NCI-H1417 treated with DMSO at 0.1 percent for 48 hours (cell line): Measurements from ENCODE around the gene CHMP1B.

ENCODE experiments used
- DNase-seq: peaks from one replicate; lab custom pipeline; 2025; lab: John Stamatoyannopoulos, UW

CHMP1B gene

GRCh38 chr18:11851146-11851805 is at the start of gene CHMP1B:
Gene CHMP1B, plus strand, starts transcription at chr18:11851413. Its CDS starts 99 bp downstream, at chr18:11851512.
- DNase-seq: peak; percentile 86

GRCh38 chr18:11801573-11801972 is 49.6 kb upstream of the CHMP1B start:
- no peak for DNase-seq

- no peak for DNase-seq
Observed at GRCh38 chr18:11802158-11802557, 49.1 kb upstream of the CHMP1B start.

GRCh38 chr18:11802586-11802985 is 48.6 kb upstream of the CHMP1B start:
- DNase-seq: no peak

GRCh38 chr18:11807233-11807632 is 44.0 kb upstream of the CHMP1B start:
- DNase-seq: no peak

GRCh38 chr18:11808001-11808855 is 43.0 kb upstream of the CHMP1B start:
- DNase-seq: no peak

GRCh38 chr18:11809895-11810294 is 41.3 kb upstream of the CHMP1B start:
- no peak for DNase-seq

- no peak for DNase-seq
Observed at GRCh38 chr18:11810379-11810778, 40.8 kb upstream of the CHMP1B start.

GRCh38 chr18:11811009-11811408 is 40.2 kb upstream of the CHMP1B start:
- DNase-seq: no peak

GRCh38 chr18:11817229-11817628 is 34.0 kb upstream of the CHMP1B start:
- DNase-seq: no peak

- no peak for DNase-seq
Observed at GRCh38 chr18:11818486-11819203, 32.6 kb upstream of the CHMP1B start.

GRCh38 chr18:11819938-11820337 is 31.3 kb upstream of the CHMP1B start:
- DNase-seq: no peak

GRCh38 chr18:11820697-11821096 is 30.5 kb upstream of the CHMP1B start:
- DNase-seq: no peak

- DNase-seq: no peak
Observed at GRCh38 chr18:11821208-11821607, 30.0 kb upstream of the CHMP1B start.

GRCh38 chr18:11821643-11822237 is 29.5 kb upstream of the CHMP1B start:
- DNase-seq: no peak

- DNase-seq: no peak
Observed at GRCh38 chr18:11823545-11823944, 27.7 kb upstream of the CHMP1B start.

- DNase-seq: no peak
Observed at GRCh38 chr18:11826836-11827235, 24.4 kb upstream of the CHMP1B start.

- no peak for DNase-seq
Observed at GRCh38 chr18:11828786-11829432, 22.3 kb upstream of the CHMP1B start.

GRCh38 chr18:11830585-11830984 is 20.6 kb upstream of the CHMP1B start:
- DNase-seq: no peak

- no peak for DNase-seq
Observed at GRCh38 chr18:11831921-11832320, 19.3 kb upstream of the CHMP1B start.

GRCh38 chr18:11834772-11835171 is 16.4 kb upstream of the CHMP1B start:
- DNase-seq: no peak

GRCh38 chr18:11839556-11839955 is 11.7 kb upstream of the CHMP1B start:
- DNase-seq: no peak
